ENCODE measurements around the gene SSTR5. TPM values are rescaled to one million over a fixed set of nuclear protein-coding genes. Genes with fewer than 3 reads are reported as not detected.

The SSTR5 gene
- total and polyA plus RNA-seq, 2 donors (not counting 1 experiment from before 2014, with no cell fraction given), result not detected

- Histone ChIP-seq H2AFZ (ENCODE audit: insufficient read depth, low read depth, low read length, poor library complexity, severe bottlenecking) (no peak overlapping the region), H3K4me2 (replicated peaks; ENCODE audit: low read depth, low read length, poor library complexity, severe bottlenecking) (no peak overlapping the region), H3K4me3 (ENCODE audit: control extremely low read depth in 1 of 5, extremely low read depth in 1 of 5, insufficient read depth in 1 of 5, low read depth in 2 of 5, low read length in 4 of 5) (no peak overlapping the region), H3K27ac (ENCODE audit: low read length in 2 of 2) (no peak overlapping the region), H3K9ac (ENCODE audit: low read length) (no peak overlapping the region), H3K4me1 (ENCODE audit: control insufficient read depth in 2 of 2, insufficient read depth in 2 of 2, low read length in 2 of 2) (peaks cover 8 to 10% of the 10 kb centered on the region in 2 donors), H3K36me3 (replicated peaks in 1 of 2; ENCODE audit: control extremely low read depth in 1 of 2, control insufficient read depth in 1 of 2, extremely low read depth in 1 of 2, insufficient read depth in 2 of 2, low read length in 1 of 2) (no peaks in the 10 kb centered on the region), H3K27me3 (replicated peaks in 1 of 4; ENCODE audit: control extremely low read depth in 1 of 4, control insufficient read depth in 3 of 4, insufficient read depth in 4 of 4, low read length in 3 of 4) (peaks cover 0 to 36% (median 5%) of the 10 kb centered on the region in 4 experiments), H4K20me1 (ENCODE audit: control insufficient read depth, insufficient read depth, low read length, poor library complexity, severe bottlenecking) (no peaks in the 10 kb centered on the region), H3K79me2 (ENCODE audit: control insufficient read depth, insufficient read depth, low read length) (no peaks in the 10 kb centered on the region), H3K9me3 (ENCODE audit: control extremely low read depth in 1 of 3, control insufficient read depth in 2 of 3, insufficient read depth in 1 of 3, low read length in 2 of 3) (peaks cover 0 to 5% (median 0%) of the 10 kb centered on the region in 3 donors)
- no peak for ATAC-seq (ENCODE audit: low read depth)
- H3K27ac Mint-ChIP-seq, result no peak overlapping the region
- 77% methylated on average over 22 of the region's 22 CpGs for WGBS (ENCODE audit: insufficient coverage)
- H3K9me3 Mint-ChIP-seq (ENCODE audit: insufficient read depth), result no peaks in the 10 kb centered on the region
- no peak overlapping the region for H3K4me3 Mint-ChIP-seq
- DNase-seq, result no peak
- CTCF ChIA-PET, result no interaction called here
- POLR2A ChIA-PET, result no interaction called here
- TF ChIP-seq, protein P1, sequence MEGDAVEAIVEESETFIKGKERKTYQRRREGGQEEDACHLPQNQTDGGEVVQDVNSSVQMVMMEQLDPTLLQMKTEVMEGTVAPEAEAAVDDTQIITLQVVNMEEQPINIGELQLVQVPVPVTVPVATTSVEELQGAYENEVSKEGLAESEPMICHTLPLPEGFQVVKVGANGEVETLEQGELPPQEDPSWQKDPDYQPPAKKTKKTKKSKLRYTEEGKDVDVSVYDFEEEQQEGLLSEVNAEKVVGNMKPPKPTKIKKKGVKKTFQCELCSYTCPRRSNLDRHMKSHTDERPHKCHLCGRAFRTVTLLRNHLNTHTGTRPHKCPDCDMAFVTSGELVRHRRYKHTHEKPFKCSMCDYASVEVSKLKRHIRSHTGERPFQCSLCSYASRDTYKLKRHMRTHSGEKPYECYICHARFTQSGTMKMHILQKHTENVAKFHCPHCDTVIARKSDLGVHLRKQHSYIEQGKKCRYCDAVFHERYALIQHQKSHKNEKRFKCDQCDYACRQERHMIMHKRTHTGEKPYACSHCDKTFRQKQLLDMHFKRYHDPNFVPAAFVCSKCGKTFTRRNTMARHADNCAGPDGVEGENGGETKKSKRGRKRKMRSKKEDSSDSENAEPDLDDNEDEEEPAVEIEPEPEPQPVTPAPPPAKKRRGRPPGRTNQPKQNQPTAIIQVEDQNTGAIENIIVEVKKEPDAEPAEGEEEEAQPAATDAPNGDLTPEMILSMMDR (IDR thresholded peaks at IDR 0.05), result no peak
- TF ChIP-seq EZH2 (IDR thresholded peaks at IDR 0.05; ENCODE audit: borderline replicate concordance, insufficient read depth, low read depth, low read length, poor library complexity, severe bottlenecking), result no peak
- peaks cover 12% of the 10 kb centered on the region for H3K27me3 Mint-ChIP-seq
- intact Hi-C loops (cut with micrococcal nuclease), result no loop called here
- no peaks in the 10 kb centered on the region for H3K4me1 Mint-ChIP-seq
These were observed 34.6 kb downstream of the SSTR5 start for GRCh38 chr16:1107141-1107540.

- Histone ChIP-seq H3K36me3 (replicated peaks in 1 of 2; ENCODE audit: control extremely low read depth in 1 of 2, control insufficient read depth in 1 of 2, extremely low read depth in 1 of 2, insufficient read depth in 2 of 2, low read length in 1 of 2) (no peaks in the 10 kb centered on the region), H2AFZ (ENCODE audit: insufficient read depth, low read depth, low read length, poor library complexity, severe bottlenecking) (no peak overlapping the region), H3K4me1 (ENCODE audit: control insufficient read depth in 2 of 2, insufficient read depth in 2 of 2, low read length in 2 of 2) (peaks cover 8 to 10% of the 10 kb centered on the region in 2 donors), H3K79me2 (ENCODE audit: control insufficient read depth, insufficient read depth, low read length) (no peaks in the 10 kb centered on the region), H3K27ac (ENCODE audit: low read length in 2 of 2) (no peak overlapping the region), H3K27me3 (replicated peaks in 1 of 4; ENCODE audit: control extremely low read depth in 1 of 4, control insufficient read depth in 3 of 4, insufficient read depth in 4 of 4, low read length in 3 of 4) (peaks cover 0 to 36% (median 5%) of the 10 kb centered on the region in 4 experiments), H3K9ac (ENCODE audit: low read length) (no peak overlapping the region), H3K9me3 (ENCODE audit: control extremely low read depth in 1 of 3, control insufficient read depth in 2 of 3, insufficient read depth in 1 of 3, low read length in 2 of 3) (peaks cover 0 to 5% (median 0%) of the 10 kb centered on the region in 3 donors), H3K4me3 (ENCODE audit: control extremely low read depth in 1 of 5, extremely low read depth in 1 of 5, insufficient read depth in 1 of 5, low read depth in 2 of 5, low read length in 4 of 5) (no peak overlapping the region), H3K4me2 (replicated peaks; ENCODE audit: low read depth, low read length, poor library complexity, severe bottlenecking) (no peak overlapping the region), H4K20me1 (ENCODE audit: control insufficient read depth, insufficient read depth, low read length, poor library complexity, severe bottlenecking) (no peaks in the 10 kb centered on the region)
- no peak overlapping the region for H3K4me3 Mint-ChIP-seq
- H3K9me3 Mint-ChIP-seq (ENCODE audit: insufficient read depth), result no peaks in the 10 kb centered on the region
- H3K27me3 Mint-ChIP-seq, result peaks cover 12% of the 10 kb centered on the region
- no peak overlapping the region for H3K27ac Mint-ChIP-seq
- WGBS (ENCODE audit: insufficient coverage), result 77% methylated on average over 12 of the region's 12 CpGs
- DNase-seq (no peak), ATAC-seq (ENCODE audit: low read depth) (no peak)
- intact Hi-C loops (cut with micrococcal nuclease), result no loop called here
- TF ChIP-seq EZH2 (IDR thresholded peaks at IDR 0.05; ENCODE audit: borderline replicate concordance, insufficient read depth, low read depth, low read length, poor library complexity, severe bottlenecking), result no peak
- TF ChIP-seq, protein P1 (IDR thresholded peaks at IDR 0.05), result no peak
- ChIA-PET POLR2A (interaction anchor here (0.6 kb wide), 1 partner anchor 26 kb away, joined by 8 read pairs; no protein-coding TSS in a partner anchor), CTCF (no interaction called here)
- no peaks in the 10 kb centered on the region for H3K4me1 Mint-ChIP-seq
These were observed 35.2 kb downstream of the SSTR5 start for GRCh38 chr16:1107731-1108130.

Data from B cell (primary cell).